ENCODE results near the gene YTHDF1.

YTHDF1 gene

GRCh38 chr20:63212393-63212730 lies 3.6 kb downstream of the YTHDF1 start:
- no peak overlapping the region for H3K4me3 ChIP-seq (ENCODE audit: low read depth in 1 of 2, low read length in 2 of 2)
- no peaks in the 10 kb centered on the region for H3K9me3 ChIP-seq (ENCODE audit: control insufficient read depth in 1 of 2, low read length in 2 of 2)
- peaks cover 25 to 37% of the 10 kb centered on the region in 2 donors for H3K4me1 ChIP-seq (ENCODE audit: control insufficient read depth in 1 of 2, insufficient read depth in 2 of 2, low read length in 2 of 2)
- no peak overlapping the region for H3K9ac ChIP-seq (ENCODE audit: low read depth in 1 of 2, low read length in 2 of 2)
- peaks cover 40 to 64% of the 10 kb centered on the region in 2 donors for H3K36me3 ChIP-seq (ENCODE audit: control insufficient read depth in 1 of 2, insufficient read depth in 2 of 2, low read length in 2 of 2)
- H3K27ac ChIP-seq (ENCODE audit: low read depth, low read length) = no peak overlapping the region
- H3K27me3 ChIP-seq (ENCODE audit: control insufficient read depth in 1 of 2, insufficient read depth in 2 of 2, low read length in 2 of 2) = no peaks in the 10 kb centered on the region

DNA sequence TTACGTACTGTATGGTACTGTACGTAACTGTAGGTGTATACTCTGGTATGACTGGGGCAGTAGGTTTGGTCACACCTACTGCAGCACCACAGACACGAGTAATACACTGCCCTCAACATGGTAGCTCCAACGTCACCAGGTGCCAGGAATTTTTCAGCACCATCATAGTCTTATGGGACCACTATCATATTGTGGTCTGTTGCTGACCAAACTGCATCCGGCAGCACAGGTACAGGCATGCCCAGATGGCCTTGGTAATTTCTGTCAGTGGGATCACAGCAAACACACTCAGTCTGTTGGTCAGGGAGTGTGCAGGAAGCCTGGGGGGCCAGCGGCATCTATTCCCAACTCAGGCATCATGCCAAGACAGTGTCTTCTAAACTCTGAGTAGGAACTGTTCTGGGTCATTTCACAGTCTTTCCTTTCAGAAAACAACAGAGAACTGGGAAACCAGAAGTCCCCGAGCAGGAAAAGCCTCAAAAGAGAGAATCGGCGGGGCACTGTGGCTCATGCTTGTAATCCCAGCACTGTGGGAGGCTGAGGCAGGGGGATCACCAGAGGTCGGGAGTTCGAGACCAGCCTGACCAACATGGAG lies 5.8 kb downstream of the YTHDF1 start:
- H3K9ac ChIP-seq (ENCODE audit: low read depth in 1 of 2, low read length in 2 of 2) = no peak overlapping the region
- H3K27ac ChIP-seq (ENCODE audit: low read depth, low read length) = no peak overlapping the region
- peaks cover 48 to 81% of the 10 kb centered on the region in 2 donors for H3K36me3 ChIP-seq (ENCODE audit: control insufficient read depth in 1 of 2, insufficient read depth in 2 of 2, low read length in 2 of 2)
- peaks cover 19 to 30% of the 10 kb centered on the region in 2 donors for H3K4me1 ChIP-seq (ENCODE audit: control insufficient read depth in 1 of 2, insufficient read depth in 2 of 2, low read length in 2 of 2)
- no peaks in the 10 kb centered on the region for H3K27me3 ChIP-seq (ENCODE audit: control insufficient read depth in 1 of 2, insufficient read depth in 2 of 2, low read length in 2 of 2)
- H3K9me3 ChIP-seq (ENCODE audit: control insufficient read depth in 1 of 2, low read length in 2 of 2) = no peaks in the 10 kb centered on the region
- H3K4me3 ChIP-seq (ENCODE audit: low read depth in 1 of 2, low read length in 2 of 2) = no peak overlapping the region

- Histone ChIP-seq H3K9me3 (ENCODE audit: control insufficient read depth in 1 of 2, low read length in 2 of 2) (no peaks in the 10 kb centered on the region), H3K9ac (ENCODE audit: low read depth in 1 of 2, low read length in 2 of 2) (no peak overlapping the region), H3K36me3 (ENCODE audit: control insufficient read depth in 1 of 2, insufficient read depth in 2 of 2, low read length in 2 of 2) (peaks cover 54 to 91% of the 10 kb centered on the region in 2 donors), H3K4me1 (ENCODE audit: control insufficient read depth in 1 of 2, insufficient read depth in 2 of 2, low read length in 2 of 2) (peaks cover 5 to 15% of the 10 kb centered on the region in 2 donors), H3K27me3 (ENCODE audit: control insufficient read depth in 1 of 2, insufficient read depth in 2 of 2, low read length in 2 of 2) (no peaks in the 10 kb centered on the region), H3K4me3 (ENCODE audit: low read depth in 1 of 2, low read length in 2 of 2) (no peak overlapping the region), H3K27ac (ENCODE audit: low read depth, low read length) (no peak overlapping the region)
Observed at GRCh38 chr20:63208346-63208909, 7.5 kb downstream of the YTHDF1 start.

- peaks cover 58 to 92% of the 10 kb centered on the region in 2 donors for H3K36me3 ChIP-seq (ENCODE audit: control insufficient read depth in 1 of 2, insufficient read depth in 2 of 2, low read length in 2 of 2)
- no peaks in the 10 kb centered on the region for H3K4me1 ChIP-seq (ENCODE audit: control insufficient read depth in 1 of 2, insufficient read depth in 2 of 2, low read length in 2 of 2)
- no peaks in the 10 kb centered on the region for H3K9me3 ChIP-seq (ENCODE audit: control insufficient read depth in 1 of 2, low read length in 2 of 2)
- no peak overlapping the region for H3K4me3 ChIP-seq (ENCODE audit: low read depth in 1 of 2, low read length in 2 of 2)
- H3K9ac ChIP-seq (ENCODE audit: low read depth in 1 of 2, low read length in 2 of 2) = no peak overlapping the region
- no peak overlapping the region for H3K27ac ChIP-seq (ENCODE audit: low read depth, low read length)
- no peaks in the 10 kb centered on the region for H3K27me3 ChIP-seq (ENCODE audit: control insufficient read depth in 1 of 2, insufficient read depth in 2 of 2, low read length in 2 of 2)
Observed at GRCh38 chr20:63206878-63207277, 9.1 kb downstream of the YTHDF1 start.

DNA sequence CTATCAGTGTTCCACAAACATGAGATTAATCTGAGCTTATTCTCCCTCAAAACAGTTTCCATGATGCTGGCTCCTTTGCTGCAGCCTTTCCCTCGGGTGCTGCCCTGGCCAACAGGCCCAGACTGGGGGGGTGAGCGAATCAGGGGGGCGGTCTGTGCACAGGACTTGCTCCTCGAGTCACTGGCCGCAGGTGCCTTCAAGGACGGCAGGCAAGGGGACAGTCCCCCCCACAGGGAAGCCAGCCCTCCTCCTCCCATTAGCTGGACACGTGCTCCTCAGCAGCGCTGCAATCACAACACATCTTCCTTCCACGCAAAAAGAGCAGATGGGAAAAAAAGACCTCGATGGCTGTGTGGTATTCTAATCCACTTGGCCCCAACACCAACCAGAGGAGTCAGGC lies 10.0 kb downstream of the YTHDF1 start:
- H3K4me3 ChIP-seq (ENCODE audit: low read depth in 1 of 2, low read length in 2 of 2) = no peak overlapping the region
- H3K36me3 ChIP-seq (ENCODE audit: control insufficient read depth in 1 of 2, insufficient read depth in 2 of 2, low read length in 2 of 2) = peaks cover 58 to 92% of the 10 kb centered on the region in 2 donors
- H3K9me3 ChIP-seq (ENCODE audit: control insufficient read depth in 1 of 2, low read length in 2 of 2) = no peaks in the 10 kb centered on the region
- H3K27ac ChIP-seq (ENCODE audit: low read depth, low read length) = no peak overlapping the region
- no peaks in the 10 kb centered on the region for H3K27me3 ChIP-seq (ENCODE audit: control insufficient read depth in 1 of 2, insufficient read depth in 2 of 2, low read length in 2 of 2)
- H3K9ac ChIP-seq (ENCODE audit: low read depth in 1 of 2, low read length in 2 of 2) = no peak overlapping the region
- no peaks in the 10 kb centered on the region for H3K4me1 ChIP-seq (ENCODE audit: control insufficient read depth in 1 of 2, insufficient read depth in 2 of 2, low read length in 2 of 2)

GRCh38 chr20:63204362-63204761 lies 11.6 kb downstream of the YTHDF1 start:
- no peaks in the 10 kb centered on the region for H3K4me1 ChIP-seq (ENCODE audit: control insufficient read depth in 1 of 2, insufficient read depth in 2 of 2, low read length in 2 of 2)
- H3K9me3 ChIP-seq (ENCODE audit: control insufficient read depth in 1 of 2, low read length in 2 of 2) = no peaks in the 10 kb centered on the region
- H3K27me3 ChIP-seq (ENCODE audit: control insufficient read depth in 1 of 2, insufficient read depth in 2 of 2, low read length in 2 of 2) = no peaks in the 10 kb centered on the region
- H3K36me3 ChIP-seq (ENCODE audit: control insufficient read depth in 1 of 2, insufficient read depth in 2 of 2, low read length in 2 of 2) = peaks cover 53 to 81% of the 10 kb centered on the region in 2 donors
- H3K9ac ChIP-seq (ENCODE audit: low read depth in 1 of 2, low read length in 2 of 2) = no peak overlapping the region
- no peak overlapping the region for H3K27ac ChIP-seq (ENCODE audit: low read depth, low read length)
- no peak overlapping the region for H3K4me3 ChIP-seq (ENCODE audit: low read depth in 1 of 2, low read length in 2 of 2)

GRCh38 chr20:63202811-63203526 lies 13.0 kb downstream of the YTHDF1 start:
- no peak overlapping the region for H3K4me3 ChIP-seq (ENCODE audit: low read depth in 1 of 2, low read length in 2 of 2)
- H3K36me3 ChIP-seq (ENCODE audit: control insufficient read depth in 1 of 2, insufficient read depth in 2 of 2, low read length in 2 of 2) = peaks cover 47 to 74% of the 10 kb centered on the region in 2 donors
- no peak overlapping the region for H3K27ac ChIP-seq (ENCODE audit: low read depth, low read length)

DNA sequence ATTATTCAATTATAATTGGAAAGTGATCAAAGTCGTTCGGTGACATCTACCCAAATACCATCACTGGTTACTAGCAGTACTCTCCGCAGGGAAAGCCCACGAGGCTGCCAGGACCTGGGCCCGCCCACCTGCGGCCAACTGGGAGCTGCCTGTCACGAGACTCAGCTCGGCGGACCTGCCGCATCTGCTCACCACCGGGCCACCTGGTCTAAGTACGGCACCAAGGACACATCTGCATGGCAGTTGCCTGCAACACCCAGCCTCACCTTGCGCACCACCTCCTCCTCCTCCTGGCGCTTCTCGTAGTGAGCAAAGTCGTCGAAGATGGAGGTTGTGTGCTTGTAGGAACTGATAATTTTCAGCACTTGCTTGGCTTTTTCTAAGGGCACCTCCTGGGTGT lies 13.9 kb downstream of the YTHDF1 start:
- Histone ChIP-seq H3K27me3 (ENCODE audit: control insufficient read depth in 1 of 2, insufficient read depth in 2 of 2, low read length in 2 of 2) (no peaks in the 10 kb centered on the region), H3K4me3 (ENCODE audit: low read depth in 1 of 2, low read length in 2 of 2) (no peak overlapping the region), H3K9ac (ENCODE audit: low read depth in 1 of 2, low read length in 2 of 2) (no peak overlapping the region), H3K36me3 (ENCODE audit: control insufficient read depth in 1 of 2, insufficient read depth in 2 of 2, low read length in 2 of 2) (peaks cover 47 to 72% of the 10 kb centered on the region in 2 donors), H3K27ac (ENCODE audit: low read depth, low read length) (no peak overlapping the region), H3K9me3 (ENCODE audit: control insufficient read depth in 1 of 2, low read length in 2 of 2) (no peaks in the 10 kb centered on the region), H3K4me1 (ENCODE audit: control insufficient read depth in 1 of 2, insufficient read depth in 2 of 2, low read length in 2 of 2) (no peaks in the 10 kb centered on the region)

More at GRCh38 chr20:63202811-63203526, 13.0 kb downstream of the YTHDF1 start:
- Histone ChIP-seq H3K9ac (ENCODE audit: low read depth in 1 of 2, low read length in 2 of 2) (no peak overlapping the region), H3K9me3 (ENCODE audit: control insufficient read depth in 1 of 2, low read length in 2 of 2) (no peaks in the 10 kb centered on the region), H3K4me1 (ENCODE audit: control insufficient read depth in 1 of 2, insufficient read depth in 2 of 2, low read length in 2 of 2) (no peaks in the 10 kb centered on the region), H3K27me3 (ENCODE audit: control insufficient read depth in 1 of 2, insufficient read depth in 2 of 2, low read length in 2 of 2) (no peaks in the 10 kb centered on the region)

DNA sequence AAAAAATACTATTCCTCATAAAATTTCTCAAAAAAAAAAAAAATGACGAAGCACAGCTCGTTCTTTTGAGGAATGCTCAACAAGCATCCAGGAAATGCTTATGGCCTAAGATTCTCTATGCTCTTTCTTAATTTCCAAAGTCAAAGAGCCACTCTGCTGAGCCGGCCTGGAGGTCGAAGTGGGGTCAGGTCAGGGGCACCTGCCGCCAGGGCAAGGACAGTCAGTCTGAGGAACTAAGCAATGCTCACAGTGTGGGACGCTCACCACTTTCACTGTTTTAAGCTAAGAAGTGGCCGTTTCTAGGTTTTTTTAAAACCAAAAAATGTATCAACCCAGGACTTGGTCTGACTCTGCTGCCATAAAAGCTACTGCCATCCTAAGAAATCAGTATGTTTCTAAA lies 17.3 kb downstream of the YTHDF1 start:
- no peaks in the 10 kb centered on the region for H3K4me1 ChIP-seq (ENCODE audit: control insufficient read depth in 1 of 2, insufficient read depth in 2 of 2, low read length in 2 of 2)
- no peaks in the 10 kb centered on the region for H3K27me3 ChIP-seq (ENCODE audit: control insufficient read depth in 1 of 2, insufficient read depth in 2 of 2, low read length in 2 of 2)
- H3K9ac ChIP-seq (ENCODE audit: low read depth in 1 of 2, low read length in 2 of 2) = no peak overlapping the region
- H3K36me3 ChIP-seq (ENCODE audit: control insufficient read depth in 1 of 2, insufficient read depth in 2 of 2, low read length in 2 of 2) = peaks cover 36 to 62% of the 10 kb centered on the region in 2 donors
- H3K27ac ChIP-seq (ENCODE audit: low read depth, low read length) = no peak overlapping the region
- no peak overlapping the region for H3K4me3 ChIP-seq (ENCODE audit: low read depth in 1 of 2, low read length in 2 of 2)
- no peaks in the 10 kb centered on the region for H3K9me3 ChIP-seq (ENCODE audit: control insufficient read depth in 1 of 2, low read length in 2 of 2)

- peaks cover 19 to 46% of the 10 kb centered on the region in 2 donors for H3K36me3 ChIP-seq (ENCODE audit: control insufficient read depth in 1 of 2, insufficient read depth in 2 of 2, low read length in 2 of 2)
- no peaks in the 10 kb centered on the region for H3K9me3 ChIP-seq (ENCODE audit: control insufficient read depth in 1 of 2, low read length in 2 of 2)
- no peak overlapping the region for H3K4me3 ChIP-seq (ENCODE audit: low read depth in 1 of 2, low read length in 2 of 2)
- no peak overlapping the region for H3K9ac ChIP-seq (ENCODE audit: low read depth in 1 of 2, low read length in 2 of 2)
- no peaks in the 10 kb centered on the region for H3K27me3 ChIP-seq (ENCODE audit: control insufficient read depth in 1 of 2, insufficient read depth in 2 of 2, low read length in 2 of 2)
- no peaks in the 10 kb centered on the region for H3K4me1 ChIP-seq (ENCODE audit: control insufficient read depth in 1 of 2, insufficient read depth in 2 of 2, low read length in 2 of 2)
- H3K27ac ChIP-seq (ENCODE audit: low read depth, low read length) = no peak overlapping the region
Observed at GRCh38 chr20:63196768-63197470, 19.0 kb downstream of the YTHDF1 start.
